ENCODE measurements around the gene PAPOLG. TPM values are rescaled to one million over a fixed set of nuclear protein-coding genes. Genes with fewer than 3 reads are reported as not detected.

PAPOLG gene
- total and polyA plus RNA-seq, 2 donors (not counting 3 experiments of a cell fraction or from before 2014, with no cell fraction given) = 4.2 to 14.9 TPM

DNA sequence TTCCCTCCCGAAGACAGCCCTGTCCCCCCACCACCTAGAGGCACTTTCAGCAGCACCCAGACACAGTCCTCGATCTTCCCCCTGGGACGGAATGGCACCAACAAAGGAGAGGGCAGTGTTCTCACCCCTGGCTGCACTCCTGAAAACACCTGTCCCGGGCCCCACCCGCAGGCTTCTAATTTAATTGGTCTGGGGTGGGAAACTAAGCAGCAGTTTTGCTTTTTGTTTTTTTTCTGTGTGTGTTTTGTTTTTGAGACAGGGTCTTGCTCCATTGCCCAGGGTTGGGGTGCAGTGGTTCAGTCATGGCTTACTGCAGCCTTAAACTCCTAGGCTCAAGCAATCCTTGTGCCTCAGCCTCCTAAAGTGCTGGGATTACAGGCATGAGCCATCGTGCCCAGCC is 86.9 kb downstream of the PAPOLG start:
- intact Hi-C loops (cut with micrococcal nuclease) (no loop called here), dilution Hi-C loops (cut with MboI; ENCODE audit: extremely low pct_ligation_motif_present, low sequenced_read_pairs) (no loop called here)
- TF ChIP-seq JUN (IDR thresholded peaks at IDR 0.05; ENCODE audit: borderline replicate concordance, insufficient read depth, insufficient read length, low read depth) = no peak
- TF ChIP-seq, protein P1, sequence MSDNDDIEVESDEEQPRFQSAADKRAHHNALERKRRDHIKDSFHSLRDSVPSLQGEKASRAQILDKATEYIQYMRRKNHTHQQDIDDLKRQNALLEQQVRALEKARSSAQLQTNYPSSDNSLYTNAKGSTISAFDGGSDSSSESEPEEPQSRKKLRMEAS (IDR thresholded peaks at IDR 0.05; ENCODE audit: insufficient read depth, insufficient read length) = no peak
- TF ChIP-seq MYC (IDR thresholded peaks at IDR 0.05; ENCODE audit: low read depth, low read length) = no peak
- TF ChIP-seq, protein P2, sequence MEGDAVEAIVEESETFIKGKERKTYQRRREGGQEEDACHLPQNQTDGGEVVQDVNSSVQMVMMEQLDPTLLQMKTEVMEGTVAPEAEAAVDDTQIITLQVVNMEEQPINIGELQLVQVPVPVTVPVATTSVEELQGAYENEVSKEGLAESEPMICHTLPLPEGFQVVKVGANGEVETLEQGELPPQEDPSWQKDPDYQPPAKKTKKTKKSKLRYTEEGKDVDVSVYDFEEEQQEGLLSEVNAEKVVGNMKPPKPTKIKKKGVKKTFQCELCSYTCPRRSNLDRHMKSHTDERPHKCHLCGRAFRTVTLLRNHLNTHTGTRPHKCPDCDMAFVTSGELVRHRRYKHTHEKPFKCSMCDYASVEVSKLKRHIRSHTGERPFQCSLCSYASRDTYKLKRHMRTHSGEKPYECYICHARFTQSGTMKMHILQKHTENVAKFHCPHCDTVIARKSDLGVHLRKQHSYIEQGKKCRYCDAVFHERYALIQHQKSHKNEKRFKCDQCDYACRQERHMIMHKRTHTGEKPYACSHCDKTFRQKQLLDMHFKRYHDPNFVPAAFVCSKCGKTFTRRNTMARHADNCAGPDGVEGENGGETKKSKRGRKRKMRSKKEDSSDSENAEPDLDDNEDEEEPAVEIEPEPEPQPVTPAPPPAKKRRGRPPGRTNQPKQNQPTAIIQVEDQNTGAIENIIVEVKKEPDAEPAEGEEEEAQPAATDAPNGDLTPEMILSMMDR (IDR thresholded peaks at IDR 0.05; ENCODE audit: extremely low read depth in 1 of 2, insufficient read depth in 1 of 2, low read depth in 1 of 2, low read length in 2 of 2) = no peak
- TF ChIP-seq POLR2AphosphoS5 (IDR thresholded peaks at IDR 0.05; ENCODE audit: insufficient read depth, low read depth, low read length) = no peak
- no peak for TF ChIP-seq FOS (IDR thresholded peaks at IDR 0.05; ENCODE audit: borderline replicate concordance, insufficient read depth, low read length)
- TF ChIP-seq EZH2 (IDR thresholded peaks at IDR 0.05; ENCODE audit: borderline replicate concordance, low read depth, low read length, severe bottlenecking) = no peak
- no peak for TF ChIP-seq POLR2A (IDR thresholded peaks at IDR 0.05; ENCODE audit: low read depth, low read length)
- no peak for TF ChIP-seq GATA2 (IDR thresholded peaks at IDR 0.05; ENCODE audit: insufficient read depth, insufficient read length, low read depth, low read length)
- FAIRE-seq (no peak), DNase-seq (ENCODE audit: low read depth, low spot score) (no peak)
- Histone ChIP-seq H3K27me3 (ENCODE audit: control insufficient read depth in 2 of 2, insufficient read depth in 2 of 2, low read length in 2 of 2) (no peaks in the 10 kb centered on the region), H2AFZ (ENCODE audit: low read depth, low read length) (no peak overlapping the region), H3K79me2 (ENCODE audit: control insufficient read depth, insufficient read depth, low read length) (no peaks in the 10 kb centered on the region), H4K20me1 (replicated peaks; ENCODE audit: control insufficient read depth, extremely low read depth, insufficient read depth, low read length) (no peaks in the 10 kb centered on the region), H3K9ac (replicated peaks; ENCODE audit: extremely low read depth, insufficient read depth, low read length) (no peak overlapping the region), H3K4me1 (ENCODE audit: control insufficient read depth, extremely low read depth, insufficient read depth, low read length) (no peaks in the 10 kb centered on the region), H3K4me2 (ENCODE audit: insufficient read depth, low read length) (no peak overlapping the region), H3K4me3 (replicated peaks in 1 of 3; ENCODE audit: insufficient read depth in 1 of 3, low read depth in 1 of 3, low read length in 3 of 3) (no peak overlapping the region), H3K9me1 (replicated peaks; ENCODE audit: control insufficient read depth, extremely low read depth, insufficient read depth, low read length) (no peaks in the 10 kb centered on the region), H3K27ac (ENCODE audit: insufficient read depth, low read depth, low read length) (no peak overlapping the region), H3K36me3 (ENCODE audit: control insufficient read depth in 2 of 2, extremely low read depth in 1 of 2, insufficient read depth in 2 of 2, low read length in 2 of 2) (no peaks in the 10 kb centered on the region), H3K9me3 (replicated peaks; ENCODE audit: control insufficient read depth, insufficient read depth, low read length) (no peaks in the 10 kb centered on the region)
- no TSS peak for BruUV-seq (replicated peaks)
- POLR2A ChIA-PET = no interaction called here
- CTCF ChIA-PET = no interaction called here
